GM21447 (cell line): ENCODE results near the gene BAZ2B.
A peak's percentile ranks its signal among the peaks of the same experiment; 100 is the strongest.

Experiments used
- ATAC-seq: cut with Tn5 transposase; IDR thresholded peaks from one replicate; pipeline ENCODE4 v1.9.1; 2021; ENCODE audit not compliant: unreplicated experiment

BAZ2B gene

GRCh38 chr2:159356053-159356554, 260.2 kb downstream of the BAZ2B start:
- no peak for ATAC-seq

DNA sequence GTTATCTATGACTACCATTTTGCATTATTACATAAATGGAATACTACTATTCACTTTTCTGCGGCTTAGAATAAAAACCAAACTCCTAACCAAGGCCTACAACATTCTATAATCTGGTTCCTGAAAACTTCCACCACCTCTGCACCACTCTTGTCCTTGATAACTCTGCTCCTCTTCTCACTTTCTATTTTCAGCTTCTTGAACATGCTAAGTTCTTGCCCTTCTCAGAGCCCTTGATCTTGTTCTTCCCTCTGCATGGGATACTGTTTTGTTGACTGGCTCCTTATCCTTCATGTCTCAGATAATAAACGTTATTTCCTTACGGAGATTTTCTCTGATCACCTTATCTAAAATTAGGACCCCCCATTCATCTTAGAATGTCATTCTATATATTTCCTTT, 264.4 kb downstream of the BAZ2B start:
- ATAC-seq = no peak

GRCh38 chr2:159349674-159350299, 266.6 kb downstream of the BAZ2B start:
- ATAC-seq = no peak

DNA sequence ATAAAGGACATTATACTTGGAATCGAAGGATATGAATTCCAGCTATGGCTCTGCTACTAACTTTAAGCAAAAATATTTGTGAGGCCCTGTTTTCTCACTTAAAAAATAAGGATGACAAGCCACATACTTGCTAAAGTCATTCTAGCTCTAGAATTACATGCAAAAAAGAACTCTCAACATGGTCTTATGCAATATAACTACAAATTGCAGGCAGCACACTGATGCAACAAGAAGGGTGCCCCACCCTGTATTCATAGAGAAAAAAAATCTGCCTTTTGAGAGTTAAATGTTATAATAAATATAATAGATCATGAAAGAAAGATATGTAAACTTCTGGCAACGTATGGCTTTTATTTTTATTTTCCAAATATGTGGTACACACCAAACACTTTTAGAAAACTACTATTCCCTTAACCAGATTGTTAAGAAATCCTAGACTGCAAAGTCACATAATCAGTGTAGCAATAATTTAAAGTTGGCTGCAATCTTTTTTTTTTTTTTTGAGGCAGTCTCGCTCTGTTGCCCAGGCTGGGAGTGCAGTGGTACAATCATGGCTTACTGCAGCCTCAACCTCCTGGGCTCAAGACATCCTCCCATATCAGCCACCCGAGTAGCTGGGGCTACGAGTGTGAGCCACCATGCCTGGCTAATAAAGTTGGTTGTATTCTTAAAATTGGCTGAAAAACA, 289.6 kb downstream of the BAZ2B start:
- no peak for ATAC-seq

- no peak for ATAC-seq
These were observed 293.9 kb downstream of the BAZ2B start for GRCh38 chr2:159322419-159322818.

DNA sequence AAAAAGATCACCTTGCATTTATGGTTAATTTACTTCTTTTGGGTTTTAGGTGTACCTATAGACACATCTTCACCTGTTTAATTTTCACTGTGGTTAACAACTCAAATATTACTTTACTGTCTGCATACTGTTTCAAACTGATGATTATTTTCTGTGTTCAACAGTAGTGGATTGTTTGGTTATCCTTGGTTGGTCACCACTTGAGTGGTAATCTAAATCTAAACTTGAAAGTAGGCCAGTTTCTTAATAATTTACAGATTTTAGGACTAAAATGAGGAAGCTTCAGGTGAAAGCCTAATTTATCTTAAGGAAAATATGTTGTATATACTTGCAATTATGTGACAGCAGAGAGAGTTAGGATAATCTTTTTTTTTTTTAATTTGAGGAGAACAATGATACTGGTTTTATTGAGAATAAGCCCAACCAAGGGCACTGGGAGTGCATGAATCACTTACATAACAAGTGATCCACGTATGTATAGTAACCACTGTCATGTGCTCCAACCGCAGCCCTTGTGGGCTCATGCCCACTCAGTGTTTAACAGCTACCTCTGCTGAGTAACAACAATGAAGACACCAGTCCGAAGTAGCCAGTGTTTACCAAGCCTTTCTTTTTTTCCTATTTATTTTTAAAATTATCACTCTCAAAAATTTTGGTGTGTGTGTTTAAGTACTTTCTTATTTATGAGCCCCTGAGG, 298.8 kb downstream of the BAZ2B start:
- ATAC-seq = no peak

GRCh38 chr2:159307942-159308341, 308.4 kb downstream of the BAZ2B start:
- ATAC-seq = no peak

GRCh38 chr2:159300586-159300985, 315.8 kb downstream of the BAZ2B start:
- ATAC-seq = no peak

- no peak for ATAC-seq
These were observed 317.4 kb downstream of the BAZ2B start for GRCh38 chr2:159298967-159299366.

GRCh38 chr2:159297042-159297707, 319.2 kb downstream of the BAZ2B start:
- ATAC-seq = no peak

- no peak for ATAC-seq
These were observed 324.2 kb downstream of the BAZ2B start for GRCh38 chr2:159292157-159292556.

DNA sequence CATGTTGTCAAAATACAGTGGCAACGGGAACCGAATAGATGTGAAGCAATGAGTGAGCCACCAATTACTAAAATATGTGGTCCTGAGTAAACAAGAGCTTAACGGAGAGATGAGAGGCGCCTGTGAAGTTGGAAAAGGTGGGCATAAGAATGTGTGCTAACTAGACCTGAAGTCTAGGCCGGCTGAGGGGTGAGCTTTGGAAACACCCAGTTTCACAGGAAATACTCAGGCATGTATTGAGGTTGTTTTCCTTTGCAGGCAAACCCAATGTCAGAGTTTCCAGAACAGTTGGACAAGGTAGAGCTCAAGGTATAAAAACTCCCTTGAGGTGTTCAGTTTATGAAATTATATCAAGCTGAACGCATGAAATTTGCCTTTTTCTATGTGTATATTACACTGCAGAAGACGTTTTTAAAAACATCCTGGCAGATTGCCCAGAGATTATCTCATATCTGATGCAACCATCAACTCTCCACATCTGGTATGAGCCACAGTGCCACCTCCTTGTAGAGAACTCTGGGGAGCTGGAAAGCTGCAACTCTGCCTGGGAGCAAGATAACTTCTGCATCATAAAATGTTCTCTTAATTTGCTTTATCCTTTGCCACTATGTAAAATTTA, 325.9 kb downstream of the BAZ2B start:
- ATAC-seq = no peak

DNA sequence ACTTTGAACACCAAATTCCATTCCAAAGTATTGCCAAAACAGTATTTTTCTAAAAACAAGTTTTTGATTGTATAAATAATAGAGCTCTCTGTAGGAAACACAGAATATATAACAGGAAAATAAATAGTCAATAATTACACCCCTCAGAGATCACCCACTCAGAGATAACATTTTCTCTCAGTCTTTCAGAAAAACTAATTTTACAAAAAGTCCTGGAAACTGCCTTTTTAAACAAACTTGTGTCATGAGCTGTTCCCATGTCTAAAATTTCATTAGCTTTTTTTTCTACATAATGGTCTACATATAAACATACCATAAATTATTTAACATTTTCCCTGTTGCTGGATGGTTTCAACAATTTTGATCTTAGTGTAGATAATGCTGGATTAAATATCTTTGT, 328.6 kb downstream of the BAZ2B start:
- no peak for ATAC-seq

DNA sequence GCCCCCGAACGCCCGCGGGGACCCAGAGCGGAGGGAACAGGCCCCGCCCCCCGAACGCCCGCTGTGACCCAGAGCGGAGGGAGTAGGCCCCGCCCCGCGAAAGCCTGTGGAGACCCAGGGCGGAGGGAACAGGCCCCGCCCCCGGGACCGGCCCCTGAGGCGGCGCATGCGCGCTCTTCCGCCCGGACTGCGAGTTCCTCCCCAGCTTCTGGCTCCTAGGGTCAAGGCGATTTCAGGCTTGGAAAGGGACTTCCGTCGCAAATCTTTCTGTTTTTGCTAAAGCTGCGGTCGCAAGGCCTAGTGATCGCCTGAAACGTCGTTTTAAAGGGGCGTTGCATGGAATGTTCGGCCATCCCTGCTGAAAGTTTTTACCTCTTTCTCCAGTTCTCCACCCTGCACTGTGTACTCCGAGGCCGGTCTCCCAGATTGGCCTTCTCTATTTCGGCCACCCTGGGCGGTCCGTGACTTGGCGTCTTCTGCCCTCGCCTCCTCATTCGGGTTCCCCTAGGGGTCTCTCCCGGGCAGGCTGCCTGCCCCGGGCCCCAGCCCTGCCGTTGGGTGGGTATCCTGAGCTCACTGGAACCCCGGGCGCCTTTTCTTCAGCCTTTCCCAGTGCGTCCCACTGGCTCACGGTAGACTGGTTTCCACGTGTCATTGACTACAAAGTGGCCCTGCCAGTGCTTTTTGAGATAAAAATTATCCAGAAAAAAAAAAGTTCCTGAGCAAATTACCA, 329.5 kb downstream of the BAZ2B start:
- peak; percentile 85 for ATAC-seq

DNA sequence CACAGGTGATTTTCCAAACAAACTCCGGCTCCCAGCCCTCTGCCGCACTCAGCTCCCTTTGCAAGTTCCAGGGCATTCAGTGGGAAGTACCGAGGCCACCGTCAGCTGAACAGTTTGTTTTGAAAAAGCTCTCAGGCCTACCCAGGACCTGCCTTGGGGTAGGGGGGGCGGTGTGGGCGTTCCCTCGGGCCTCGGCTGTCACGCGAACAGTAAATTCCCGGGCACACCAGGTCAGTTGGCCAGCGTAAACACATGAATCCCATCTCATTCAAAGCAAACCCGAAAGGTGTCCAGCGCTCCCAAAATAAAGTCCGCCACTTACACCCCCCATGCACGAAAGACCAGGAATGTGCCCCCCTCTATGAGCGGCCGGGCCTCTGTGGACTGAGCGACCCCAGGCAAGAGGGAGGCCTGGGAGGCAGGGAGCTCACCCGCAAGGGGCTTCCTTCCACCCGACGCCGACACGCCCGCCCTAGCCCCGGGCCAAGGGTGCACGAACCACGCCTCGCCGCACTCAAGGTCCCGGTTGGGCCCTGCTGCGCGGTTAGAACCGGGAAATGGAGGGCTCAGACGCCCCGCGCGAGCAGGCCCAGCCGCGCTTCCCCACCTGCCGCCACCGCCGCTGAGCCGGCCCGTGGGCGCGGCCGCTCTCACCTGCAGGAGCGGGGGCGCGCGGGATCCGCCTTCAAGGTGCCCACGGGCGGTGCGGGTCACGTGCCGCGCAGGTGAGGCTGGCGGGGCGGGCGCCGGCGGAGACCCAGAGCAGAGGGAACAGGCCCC, 330.2 kb downstream of the BAZ2B start, which contains the start of gene WDSUB1:
Gene WDSUB1, minus strand, starts transcription at position 775 of the 780 bp plus-strand sequence. CDS start 3,634 bp downstream, outside the sequence.
- ATAC-seq = peak; percentile 16

GRCh38 chr2:159285433-159285832, 330.9 kb downstream of the BAZ2B start:
- no peak for ATAC-seq

- no peak for ATAC-seq
These were observed 332.8 kb downstream of the BAZ2B start for GRCh38 chr2:159283529-159283928.

- no peak for ATAC-seq
These were observed 335.3 kb downstream of the BAZ2B start for GRCh38 chr2:159281002-159281401.

DNA sequence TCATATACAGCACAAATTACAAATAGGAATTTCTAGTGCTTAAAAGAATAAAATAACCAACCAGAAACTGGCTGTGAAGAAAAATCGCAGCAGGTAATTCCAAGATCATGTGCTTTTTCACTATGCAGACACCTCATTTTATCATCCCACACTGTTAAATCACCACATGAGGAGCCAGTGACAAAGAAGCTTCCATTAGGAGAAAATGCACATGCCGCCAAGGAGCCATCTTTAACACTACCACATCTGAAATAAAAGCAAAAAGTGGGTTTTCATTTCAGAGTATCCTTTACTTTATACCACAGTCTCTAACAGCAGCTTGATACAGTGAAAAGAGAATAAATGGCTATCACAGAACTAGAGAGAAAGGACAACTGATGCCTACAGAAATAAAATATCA, 336.6 kb downstream of the BAZ2B start:
- no peak for ATAC-seq
